Right forelimb (tissue), 1 donor: ENCODE data around the gene PNLIPRP2.

ENCODE experiments used
- DNase-seq: peaks from one replicate; pipeline ENCODE4 v3.0.0-alpha.2; 2018

PNLIPRP2 gene

DNA sequence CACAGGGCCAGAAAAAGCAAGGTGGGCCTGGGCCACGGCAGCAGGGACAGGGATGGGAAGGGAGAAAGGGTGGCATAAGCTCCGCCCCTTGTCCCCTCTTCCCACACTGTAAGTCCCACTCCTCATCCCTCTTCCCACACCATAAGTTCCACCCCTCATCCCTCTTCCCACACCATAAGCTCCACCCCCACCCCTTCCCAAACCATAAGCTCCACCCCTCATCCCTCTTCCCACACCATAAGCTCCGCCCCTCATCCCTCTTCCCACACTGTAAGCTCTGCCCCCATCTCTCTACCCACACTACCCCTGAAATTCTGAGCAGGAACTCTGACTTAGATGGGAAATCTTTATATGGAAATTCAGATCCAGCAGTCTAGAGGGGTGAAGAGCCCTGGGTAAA lies 65.9 kb downstream of the PNLIPRP2 start:
- DNase-seq, result no peak

DNA sequence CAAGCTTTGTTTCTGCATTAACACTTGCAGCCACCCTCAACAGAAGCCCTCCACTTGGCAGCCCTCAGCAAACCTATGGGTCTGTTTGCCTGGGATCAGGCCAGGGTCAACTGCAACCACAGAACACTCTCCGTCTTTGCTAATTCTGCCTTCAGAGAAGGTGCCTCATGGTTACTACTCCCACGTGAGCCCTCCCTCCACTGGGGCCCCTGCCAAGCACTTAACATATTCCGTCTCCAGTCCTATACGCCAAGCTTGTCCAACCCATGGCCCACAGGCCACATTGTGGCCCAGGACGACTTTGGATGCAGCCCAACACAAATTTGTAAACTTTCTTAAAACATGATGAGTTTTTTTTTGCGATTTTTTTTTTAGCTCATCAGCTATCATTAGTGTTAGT lies 66.9 kb downstream of the PNLIPRP2 start:
- DNase-seq, result no peak

- peak; percentile 61 for DNase-seq
Measured at GRCh38 chr10:116688241-116688711, 67.5 kb downstream of the PNLIPRP2 start.

DNA sequence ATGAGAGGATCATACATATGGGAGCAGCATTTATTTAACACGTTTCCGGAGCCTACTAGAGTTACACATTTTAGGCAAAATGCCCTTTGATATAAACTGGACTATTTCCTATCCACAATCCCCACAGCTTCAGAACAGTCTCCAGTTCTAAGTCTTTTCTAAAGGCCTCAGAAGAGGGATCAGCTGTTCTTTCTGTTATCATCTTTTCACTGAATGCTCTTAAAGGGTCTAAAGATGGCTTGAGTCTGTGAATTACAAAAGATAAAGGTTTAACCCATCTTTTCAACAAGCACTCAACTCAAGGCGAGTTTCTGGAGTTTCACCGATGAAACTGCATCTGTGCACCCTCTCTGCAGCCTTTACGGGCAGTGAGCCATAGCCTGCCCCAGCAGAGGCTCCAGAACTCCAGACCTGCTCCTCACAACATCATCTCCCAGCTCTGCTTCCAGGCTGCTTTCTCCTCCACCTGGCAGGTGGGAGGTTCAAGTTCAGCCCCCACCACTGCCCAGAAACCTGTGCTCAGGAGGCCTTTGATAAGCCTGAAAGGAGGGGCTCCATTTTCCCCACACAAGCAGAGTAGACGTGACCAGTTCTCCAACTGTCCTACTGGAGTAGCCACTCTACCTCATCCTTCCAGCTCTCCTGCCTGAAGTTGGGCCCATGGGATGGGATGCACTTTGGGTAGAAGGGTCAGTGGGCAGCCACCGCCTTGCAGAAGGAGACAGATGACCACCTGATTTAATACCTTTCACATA lies 68.2 kb downstream of the PNLIPRP2 start:
- no peak for DNase-seq

DNA sequence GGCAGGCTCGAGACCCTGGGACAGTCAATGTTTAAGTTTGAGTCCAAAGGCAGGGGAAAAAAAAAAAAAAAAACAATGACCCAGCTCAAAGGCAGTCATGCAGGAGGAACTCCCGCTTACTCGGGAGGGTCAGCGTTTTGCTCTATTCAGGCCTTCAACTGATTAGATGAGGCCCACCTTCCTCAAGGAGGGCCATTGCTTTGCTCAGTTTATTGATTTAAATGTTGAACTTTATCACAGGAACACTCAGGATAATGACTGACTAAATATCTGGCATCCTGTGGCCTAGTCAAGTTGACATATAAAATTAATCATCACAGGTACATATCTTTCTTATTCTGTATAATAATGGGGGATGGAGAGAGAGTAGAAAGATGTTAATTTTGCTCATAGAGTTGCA lies 69.0 kb downstream of the PNLIPRP2 start:
- DNase-seq, result no peak

GRCh38 chr10:116690356-116691322 lies 69.9 kb downstream of the PNLIPRP2 start:
- no peak for DNase-seq

- peak; percentile 82 for DNase-seq
Measured at GRCh38 chr10:116691635-116692034, 70.9 kb downstream of the PNLIPRP2 start.

- DNase-seq, result no peak
Measured at GRCh38 chr10:116692225-116692624, 71.5 kb downstream of the PNLIPRP2 start.

DNA sequence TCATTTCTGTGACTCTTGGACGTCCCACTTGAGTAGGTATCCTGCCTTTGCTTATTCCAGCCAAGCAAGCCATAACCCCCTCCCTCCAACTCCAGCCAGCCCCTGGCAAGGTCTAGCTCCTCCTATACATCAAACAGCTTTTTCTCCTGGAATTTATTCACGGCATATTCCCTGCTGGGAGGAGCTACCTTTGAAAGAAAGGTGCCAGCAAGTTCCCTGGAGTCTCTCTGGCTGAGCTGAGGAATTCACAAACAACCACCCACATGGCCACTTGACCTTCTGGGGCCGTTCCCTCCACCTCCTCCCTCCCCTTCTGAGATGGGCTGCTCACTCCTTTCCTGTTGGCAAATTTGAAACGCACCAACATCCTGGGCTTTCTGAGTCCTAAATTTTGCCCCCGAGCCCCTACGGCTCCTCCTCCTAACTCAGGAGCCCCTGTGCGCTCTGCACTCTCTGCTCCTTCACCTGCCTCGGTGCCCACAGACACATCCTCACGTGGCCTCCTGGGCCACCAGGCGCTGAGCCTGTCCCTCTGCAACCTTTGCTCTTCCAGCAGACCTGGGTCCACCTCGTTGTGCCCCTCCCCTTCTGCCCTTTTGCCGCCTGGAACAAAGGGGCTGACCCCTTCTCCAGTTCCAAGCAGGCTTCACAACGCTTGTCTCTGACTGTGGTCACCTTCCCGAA lies 73.6 kb downstream of the PNLIPRP2 start:
- no peak for DNase-seq
